Ureter (tissue), 1 donor: ENCODE measurements around the gene PDE4DIP. TPM values are rescaled to one million over a fixed set of nuclear protein-coding genes. Genes with fewer than 3 reads are reported as not detected.
"Not testable (repeated sequence)": the region's sequence is repeated elsewhere in the genome, so short reads cannot be mapped to it uniquely, and the experiment has no call there.

ENCODE experiments used
- DNase-seq: peaks from one replicate; pipeline ENCODE4 v3.0.0-alpha.2; 2020; ENCODE audit warnings: low spot score
- total RNA-seq: library from RNA; stranded (reverse); gene quantifications from one replicate; pipeline ENCODE4 v1.2.4, GENCODE V29; 2023
- donor health status: DM: yes; HTN: yes; CAD: no.

PDE4DIP gene
- total RNA-seq, 1 donor from 2014 or later: 46.2 TPM

- DNase-seq: not testable (repeated sequence)
Observed at GRCh38 chr1:148975866-148976537, 131.8 kb downstream of the PDE4DIP start.

- not testable (repeated sequence) for DNase-seq
Observed at GRCh38 chr1:148977785-148978184, 133.6 kb downstream of the PDE4DIP start.

GRCh38 chr1:148989378-148989777, 145.2 kb downstream of the PDE4DIP start:
- not testable (repeated sequence) for DNase-seq

GRCh38 chr1:148990233-148990788, 146.1 kb downstream of the PDE4DIP start:
- not testable (repeated sequence) for DNase-seq

- not testable (repeated sequence) for DNase-seq
Observed at GRCh38 chr1:148991818-148992217, 147.6 kb downstream of the PDE4DIP start.

- DNase-seq: not testable (repeated sequence)
Observed at GRCh38 chr1:148992364-148992763, 148.1 kb downstream of the PDE4DIP start.

- DNase-seq: not testable (repeated sequence)
Observed at GRCh38 chr1:148996449-148997224, 152.4 kb downstream of the PDE4DIP start.

GRCh38 chr1:148997405-148997804, 153.2 kb downstream of the PDE4DIP start:
- DNase-seq: not testable (repeated sequence)

GRCh38 chr1:149002664-149003063, 158.4 kb downstream of the PDE4DIP start:
- DNase-seq: not testable (repeated sequence)

- DNase-seq: not testable (repeated sequence)
Observed at GRCh38 chr1:149008326-149008725, 164.1 kb downstream of the PDE4DIP start.

- not testable (repeated sequence) for DNase-seq
Observed at GRCh38 chr1:149008769-149009168, 164.5 kb downstream of the PDE4DIP start.

GRCh38 chr1:149009761-149010160, 165.5 kb downstream of the PDE4DIP start:
- not testable (repeated sequence) for DNase-seq

GRCh38 chr1:149012599-149012998, 168.4 kb downstream of the PDE4DIP start:
- DNase-seq: not testable (repeated sequence)

- DNase-seq: not testable (repeated sequence)
Observed at GRCh38 chr1:149013513-149013912, 169.3 kb downstream of the PDE4DIP start.

GRCh38 chr1:149015522-149015921, 171.3 kb downstream of the PDE4DIP start:
- DNase-seq: not testable (repeated sequence)

- DNase-seq: not testable (repeated sequence)
Observed at GRCh38 chr1:149016626-149017025, 172.4 kb downstream of the PDE4DIP start.

GRCh38 chr1:149018577-149018976, 174.3 kb downstream of the PDE4DIP start:
- DNase-seq: not testable (repeated sequence)

GRCh38 chr1:149024327-149024726, 180.1 kb downstream of the PDE4DIP start:
- DNase-seq: not testable (repeated sequence)

- not testable (repeated sequence) for DNase-seq
Observed at GRCh38 chr1:149033916-149034315, 189.7 kb downstream of the PDE4DIP start.

GRCh38 chr1:149043056-149043455, 198.8 kb downstream of the PDE4DIP start:
- not testable (repeated sequence) for DNase-seq

GRCh38 chr1:149064611-149065010, 220.4 kb downstream of the PDE4DIP start:
- not testable (repeated sequence) for DNase-seq

- DNase-seq: not testable (repeated sequence)
Observed at GRCh38 chr1:149075505-149076127, 231.4 kb downstream of the PDE4DIP start.
